H1 (cell line): ENCODE data around the gene DGCR8. TPM values are rescaled to one million over a fixed set of nuclear protein-coding genes. Genes with fewer than 3 reads are reported as not detected.

ENCODE experiments used
- CTCF ChIA-PET: fragments of 300-600 bp; sonication (Branson Sonifier 250); formaldehyde crosslinking; loops from one replicate; lab custom pipeline; 2021; ENCODE audit not compliant: partially characterized antibody; lab: Charles Lee
- POLR2A ChIA-PET: fragments of 300-600 bp; sonication (Branson Sonifier 250); formaldehyde crosslinking; loops from one replicate; lab custom pipeline; 2021; ENCODE audit warnings: inconsistent platforms; ENCODE audit not compliant: partially characterized antibody; lab: Charles Lee
- DNase-seq, 2 experiments: peaks; one replicate each; pipeline versions ENCODE4 v3.0.0 to v3.0.0-alpha.2; 2010 to 2022; ENCODE audit warnings: low spot score in 2 of 2, low read depth in 1 of 2, mixed read lengths in 1 of 2
- FAIRE-seq: peaks from 2 replicates; lab custom pipeline; 2011; peaks lifted over from hg19 to GRCh38; lab: Jason Lieb, UNC
- H2AFZ ChIP-seq: 2 replicates; pipeline ENCODE4 v1.8.1; 2012; ENCODE audit warnings: low read length, inconsistent platforms
- H2AK5ac ChIP-seq: 2 replicates; pipeline ENCODE4 v1.6.1; 2013; ENCODE audit warnings: low read depth, low read length
- H2BK120ac ChIP-seq: replicated peaks from 2 replicates; pipeline ENCODE3; 2013; ENCODE audit warnings: low read depth, low read length, inconsistent platforms
- H2BK12ac ChIP-seq: 2 replicates; pipeline ENCODE4 v1.6.1; 2013; ENCODE audit warnings: low read depth, low read length
- H2BK15ac ChIP-seq: 2 replicates; pipeline ENCODE4 v1.6.1; 2013; ENCODE audit warnings: low read length
- H2BK20ac ChIP-seq: 2 replicates; pipeline ENCODE4 v1.6.1; 2013; ENCODE audit warnings: low read length
- H2BK5ac ChIP-seq: 2 replicates; pipeline ENCODE4 v1.6.1; 2013; ENCODE audit warnings: low read depth, low read length
- H3K14ac ChIP-seq: 2 replicates; pipeline ENCODE4 v1.6.1; 2013; ENCODE audit warnings: inconsistent platforms; ENCODE audit not compliant: insufficient read length
- H3K18ac ChIP-seq: 2 replicates; pipeline ENCODE4 v1.6.1; 2013; ENCODE audit warnings: low read length; ENCODE audit errors: extremely low read depth
- H3K23ac ChIP-seq: 2 replicates; pipeline ENCODE4 v1.6.1; 2013; ENCODE audit warnings: inconsistent platforms; ENCODE audit not compliant: insufficient read length
- H3K23me2 ChIP-seq: 2 replicates; pipeline ENCODE4 v1.6.1; 2013; ENCODE audit warnings: low read depth, low read length
- H3K27ac ChIP-seq: 2 replicates; pipeline ENCODE4 v1.6.1; 2011; ENCODE audit warnings: low read depth, low read length, inconsistent platforms
- H3K27me3 ChIP-seq, 4 experiments: replicated peaks in 1 of 4; 1 replicate in 1 of 4; 2 replicates in 3 of 4; pipeline versions ENCODE4 v1.6.1 to v1.8.1; 2011 to 2013; ENCODE audit warnings: low read length in 3 of 4, mild to moderate bottlenecking in 3 of 4, inconsistent platforms in 2 of 4, mixed read lengths in 2 of 4, moderate library complexity in 1 of 4; ENCODE audit not compliant: control insufficient read depth in 3 of 4, insufficient read depth in 3 of 4; ENCODE audit errors: extremely low read depth in 1 of 4
- H3K36me3 ChIP-seq, 4 experiments: 2 replicates each; pipeline versions ENCODE4 v1.6.1 to v1.8.1; 2011 to 2013; ENCODE audit warnings: mild to moderate bottlenecking in 4 of 4, low read length in 3 of 4, moderate library complexity in 2 of 4, control low read depth in 1 of 4, inconsistent platforms in 1 of 4; ENCODE audit not compliant: insufficient read depth in 4 of 4, control insufficient read depth in 2 of 4
- H3K4ac ChIP-seq: replicated peaks from 2 replicates; pipeline ENCODE3; 2013; ENCODE audit warnings: low read length, low read depth, mixed read lengths, inconsistent platforms; ENCODE audit not compliant: insufficient read length
- H3K4me1 ChIP-seq, 4 experiments: replicated peaks in 1 of 4; 1 replicate in 1 of 4; 2 replicates in 3 of 4; pipeline versions ENCODE4 v1.6.1 to v1.8.1; 2011 to 2013; ENCODE audit warnings: low read length in 3 of 4, inconsistent platforms in 2 of 4, mixed read lengths in 1 of 4; ENCODE audit not compliant: insufficient read depth in 4 of 4, control insufficient read depth in 3 of 4
- H3K4me2 ChIP-seq, 2 experiments: 2 replicates each; pipeline versions ENCODE4 v1.6.1 to v1.8.1; 2011 to 2013; ENCODE audit warnings: low read depth in 2 of 2, low read length in 2 of 2, control low read depth in 1 of 2, inconsistent platforms in 1 of 2, mild to moderate bottlenecking in 1 of 2; ENCODE audit not compliant: insufficient read depth in 1 of 2
- H3K4me3 ChIP-seq, 4 experiments: fragments of 200-600, 300-600 bp in 1 of 4; sonication (generic), shearing (Covaris generic), sonication (Bioruptor Twin) in 1 of 4; 2 replicates each; pipeline versions ENCODE4 v1.5.1 to v1.8.1; 2011 to 2016; ENCODE audit warnings: low read length in 4 of 4, low read depth in 3 of 4, control low read depth in 2 of 4, inconsistent platforms in 2 of 4, mild to moderate bottlenecking in 2 of 4, mixed read lengths in 1 of 4, moderate library complexity in 1 of 4; ENCODE audit not compliant: insufficient read depth in 2 of 4; ENCODE audit errors: extremely low read depth in 1 of 4
- H3K56ac ChIP-seq: replicated peaks from 2 replicates; pipeline ENCODE3; 2013; ENCODE audit warnings: low read depth, mild to moderate bottlenecking, mixed read lengths, low read length, inconsistent platforms; ENCODE audit not compliant: insufficient read length
- H3K79me1 ChIP-seq: 2 replicates; pipeline ENCODE4 v1.6.1; 2013; ENCODE audit warnings: low read depth, low read length, control low read depth
- H3K79me2 ChIP-seq, 2 experiments: 2 replicates each; pipeline versions ENCODE4 v1.6.1 to v1.8.1; 2012 to 2013; ENCODE audit warnings: low read length in 2 of 2, mild to moderate bottlenecking in 2 of 2, inconsistent platforms in 1 of 2; ENCODE audit not compliant: insufficient read depth in 2 of 2, control insufficient read depth in 1 of 2
- H3K9ac ChIP-seq, 4 experiments: replicated peaks in 1 of 4; 1 replicate in 1 of 4; 2 replicates in 3 of 4; pipeline versions ENCODE4 v1.6.1 to v1.8.1; 2011 to 2013; ENCODE audit warnings: low read depth in 3 of 4, low read length in 3 of 4, control low read depth in 2 of 4, mild to moderate bottlenecking in 2 of 4, moderate library complexity in 2 of 4, inconsistent platforms in 1 of 4; ENCODE audit errors: extremely low read depth in 1 of 4
- H3K9me3 ChIP-seq, 2 experiments: 2 replicates each; pipeline versions ENCODE4 v1.6.1 to v1.8.1; 2012 to 2013; ENCODE audit warnings: mild to moderate bottlenecking in 2 of 2, moderate library complexity in 2 of 2, control low read depth in 1 of 2, inconsistent platforms in 1 of 2, low read depth in 1 of 2, low read length in 1 of 2, mixed read lengths in 1 of 2; ENCODE audit not compliant: insufficient read depth in 2 of 2
- H4K20me1 ChIP-seq, 2 experiments: replicated peaks in 1 of 2; 2 replicates each; pipeline versions ENCODE3 to v1.8.1; 2011 to 2013; ENCODE audit warnings: inconsistent platforms in 2 of 2, low read length in 2 of 2, mild to moderate bottlenecking in 1 of 2; ENCODE audit not compliant: insufficient read depth in 2 of 2, control insufficient read depth in 1 of 2
- H4K5ac ChIP-seq: 2 replicates; pipeline ENCODE4 v1.6.1; 2013; ENCODE audit warnings: low read length, low read depth, mixed read lengths, inconsistent platforms; ENCODE audit not compliant: insufficient read length
- H4K8ac ChIP-seq: 2 replicates; pipeline ENCODE4 v1.8.0; 2013; ENCODE audit warnings: mild to moderate bottlenecking, moderate library complexity, low read length, inconsistent platforms; ENCODE audit not compliant: insufficient read depth; ENCODE audit errors: extremely low read depth
- H4K91ac ChIP-seq: replicated peaks from 2 replicates; pipeline ENCODE3; 2013; ENCODE audit warnings: low read length, mixed read lengths, inconsistent platforms; ENCODE audit not compliant: insufficient read length
- BACH1 ChIP-seq: IDR thresholded peaks from 2 replicates; pipeline ENCODE4 v1.6.1; 2012; ENCODE audit warnings: low read length, improper control_type of control experiment
- GABPA ChIP-seq: IDR thresholded peaks from 2 replicates; pipeline ENCODE4 v1.6.1; 2011; ENCODE audit warnings: mild to moderate bottlenecking, low read length, moderate library complexity, borderline replicate concordance; ENCODE audit not compliant: insufficient read depth
- RBBP5 ChIP-seq: IDR thresholded peaks from 2 replicates; pipeline ENCODE4 v1.7.1; 2012; ENCODE audit warnings: low read depth, mild to moderate bottlenecking, inconsistent platforms, low read length, moderate library complexity, borderline replicate concordance
- USF2 ChIP-seq: IDR thresholded peaks from 2 replicates; pipeline ENCODE4 v1.6.1; 2011; ENCODE audit warnings: low read length, improper control_type of control experiment
- WGBS, 2 experiments: shearing (Covaris generic) in 1 of 2; methylation state at CpG; one replicate each; pipeline versions ENCODE4 v1.1.6 to v1.1.7; 2013 to 2015; ENCODE audit warnings: low lambda C conversion rate in 2 of 2, mixed read lengths in 2 of 2, inconsistent platforms in 1 of 2, low coverage in 1 of 2, missing lambda C conversion rate in 1 of 2; ENCODE audit not compliant: insufficient replicate concordance in 2 of 2, insufficient coverage in 1 of 2, insufficient read length in 1 of 2; ENCODE audit errors: extremely low coverage in 1 of 2, missing lambda C conversion rate in 1 of 2; 5-methylcytosine and 5-hydroxymethylcytosine counted together
- polyA plus RNA-seq, 7 experiments: library from polyadenylated mRNA; depleted of rRNA in 3 of 7; stranded (reverse) in 5 of 7; unstranded in 2 of 7; fragments of >200 nt in 5 of 7; fragments of 200-250 nt in 2 of 7; gene quantifications; 1 replicate in 5 of 7; 2 replicates in 1 of 7; 4 replicates in 1 of 7; pipeline versions ENCODE4 v1.2.1 to v1.2.3, GENCODE V29; 2011 to 2013; ENCODE audit warnings: missing spikeins in 2 of 7, mixed read lengths in 2 of 7
- total RNA-seq: library from RNA; stranded (reverse); fragmentation: NEBNext Ultra II Directional; extraction: Animal tissue kit (Norgen Biotek cat#: 25700); gene quantifications from 2 replicates; pipeline ENCODE4 v1.2.1, GENCODE V29; 2021

DGCR8 gene
- total and polyA plus RNA-seq, 2 of the 8 experiments (the other 6 are each of a cell fraction or from before 2014, with no cell fraction given): 23.7 to 43.7 TPM

DNA sequence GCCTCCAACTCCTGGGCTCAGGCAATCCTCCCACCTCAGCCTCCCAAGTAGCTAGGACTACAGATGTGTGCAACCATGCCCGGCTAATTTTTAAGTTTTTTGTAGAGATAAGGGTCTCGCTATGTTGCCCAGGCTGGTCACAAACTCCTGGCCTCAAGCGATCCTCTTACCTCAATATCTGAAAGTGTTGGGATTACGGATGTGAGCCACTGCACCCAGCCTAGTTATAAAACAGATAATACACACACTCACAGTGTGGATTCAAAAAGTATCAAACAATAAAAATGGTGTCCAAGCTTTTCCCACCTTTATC, 71.2 kb downstream of the DGCR8 start:
- Histone ChIP-seq H2BK120ac (no peak overlapping the region), H3K4me2 (no peak overlapping the region), H3K9ac (no peak overlapping the region), H3K4me3 (no peak overlapping the region)
- no peak for TF ChIP-seq USF2
- no peak for TF ChIP-seq BACH1
- no peak for TF ChIP-seq RBBP5
- TF ChIP-seq GABPA: no peak
- TF ChIP-seq, all 59 proteins: peak for 0
- no peaks in the 10 kb centered on the region for H3K79me1 ChIP-seq
- no peak overlapping the region for H3K56ac ChIP-seq
- no peak overlapping the region for H2BK15ac ChIP-seq
- no peak overlapping the region for H4K5ac ChIP-seq
- no peaks in the 10 kb centered on the region for H3K23me2 ChIP-seq
- no peak overlapping the region for H3K4ac ChIP-seq
- no peak for DNase-seq
- WGBS, 2 experiments: 94% methylated on average over 4 of the region's 4 CpGs; no CpG with 5 or more reads in 1 of the 2 experiments
- no peak overlapping the region for H4K91ac ChIP-seq
- H3K27ac ChIP-seq: no peak overlapping the region
- CTCF ChIA-PET: interaction anchor here (0.8 to 7.7 kb wide), 6 partner anchors 24 to 135 kb away, joined by 3 to 93 read pairs (median 3); no protein-coding TSS in a partner anchor
- POLR2A ChIA-PET: interaction anchor here (1.2 to 1.8 kb wide), 3 partner anchors 22 to 107 kb away, joined by 3 to 8 read pairs (median 5); partner anchors contain the start of gene TRMT2A
- H2BK20ac ChIP-seq: no peak overlapping the region
- no peak overlapping the region for H4K8ac ChIP-seq
- H3K79me2 ChIP-seq: no peaks in the 10 kb centered on the region
- H3K9me3 ChIP-seq: no peaks in the 10 kb centered on the region
- H2AFZ ChIP-seq: no peak overlapping the region
- no peak for FAIRE-seq
- H3K4me1 ChIP-seq: no peaks in the 10 kb centered on the region
- H3K14ac ChIP-seq: no peak overlapping the region
- no peaks in the 10 kb centered on the region for H4K20me1 ChIP-seq
- no peak overlapping the region for H3K18ac ChIP-seq
- H3K27me3 ChIP-seq: no peaks in the 10 kb centered on the region
- no peak overlapping the region for H2BK12ac ChIP-seq
- no peaks in the 10 kb centered on the region for H3K36me3 ChIP-seq
- H2BK5ac ChIP-seq: no peak overlapping the region
- H2AK5ac ChIP-seq: no peak overlapping the region
- no peak overlapping the region for H3K23ac ChIP-seq
